Uterus (tissue), 2 donors: Measurements from ENCODE around the gene CD300E.

Experiments used
- POLR2A ChIP-seq, 2 donors: fragments of 450-650 bp; IDR thresholded peaks; one replicate each; pipeline ENCODE4 v1.6.1; 2016; ENCODE audit warnings: antibody characterized with exemption in 2 of 2, mild to moderate bottlenecking in 1 of 2, moderate library complexity in 1 of 2
- TF ChIP-seq, protein P1 (sequence below), 4 experiments: fragments of 200-600 bp in 2 of 4; fragments of 450-650 bp in 2 of 4; sonication (generic) in 2 of 4; IDR thresholded peaks; one replicate each; pipeline ENCODE4 v1.5.1; 2016 to 2019; ENCODE audit warnings: antibody characterized with exemption in 4 of 4, mild to moderate bottlenecking in 2 of 4, moderate library complexity in 1 of 4

DNA sequence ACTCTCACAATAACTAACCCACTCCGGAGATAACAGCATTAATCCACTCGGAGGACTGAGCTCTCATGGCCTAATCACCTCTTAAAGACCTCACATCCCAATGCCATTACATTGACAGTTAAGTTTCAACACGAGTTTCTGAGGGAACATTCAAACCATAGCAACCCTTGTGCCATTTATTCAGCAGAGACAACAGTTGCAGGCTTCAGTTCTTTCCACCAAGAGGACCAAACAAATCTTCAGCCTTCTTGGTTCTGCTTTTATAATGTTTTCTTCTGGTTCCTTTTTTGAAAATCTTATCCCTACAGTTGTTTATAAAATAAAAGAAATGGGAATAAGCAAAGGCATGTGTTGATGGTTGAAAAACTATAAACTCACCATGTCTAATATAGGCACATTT lies 2.1 kb upstream of the CD300E start:
- TF ChIP-seq, protein P1, sequence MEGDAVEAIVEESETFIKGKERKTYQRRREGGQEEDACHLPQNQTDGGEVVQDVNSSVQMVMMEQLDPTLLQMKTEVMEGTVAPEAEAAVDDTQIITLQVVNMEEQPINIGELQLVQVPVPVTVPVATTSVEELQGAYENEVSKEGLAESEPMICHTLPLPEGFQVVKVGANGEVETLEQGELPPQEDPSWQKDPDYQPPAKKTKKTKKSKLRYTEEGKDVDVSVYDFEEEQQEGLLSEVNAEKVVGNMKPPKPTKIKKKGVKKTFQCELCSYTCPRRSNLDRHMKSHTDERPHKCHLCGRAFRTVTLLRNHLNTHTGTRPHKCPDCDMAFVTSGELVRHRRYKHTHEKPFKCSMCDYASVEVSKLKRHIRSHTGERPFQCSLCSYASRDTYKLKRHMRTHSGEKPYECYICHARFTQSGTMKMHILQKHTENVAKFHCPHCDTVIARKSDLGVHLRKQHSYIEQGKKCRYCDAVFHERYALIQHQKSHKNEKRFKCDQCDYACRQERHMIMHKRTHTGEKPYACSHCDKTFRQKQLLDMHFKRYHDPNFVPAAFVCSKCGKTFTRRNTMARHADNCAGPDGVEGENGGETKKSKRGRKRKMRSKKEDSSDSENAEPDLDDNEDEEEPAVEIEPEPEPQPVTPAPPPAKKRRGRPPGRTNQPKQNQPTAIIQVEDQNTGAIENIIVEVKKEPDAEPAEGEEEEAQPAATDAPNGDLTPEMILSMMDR (IDR thresholded peaks at IDR 0.05) = no peak
- no peak for TF ChIP-seq POLR2A (IDR thresholded peaks at IDR 0.05)
